HG03095 (cell line): ENCODE measurements around the gene GCNT3.
"Not testable (repeated sequence)": the region's sequence is repeated elsewhere in the genome, so short reads cannot be mapped to it uniquely, and the experiment has no call there.

Experiments used
- ATAC-seq: cut with Tn5 transposase; IDR thresholded peaks from one replicate; pipeline ENCODE4 v1.9.1; 2021; ENCODE audit warnings: moderate library complexity; ENCODE audit not compliant: unreplicated experiment

Gene GCNT3

GRCh38 chr15:59615661-59616060, 4.1 kb downstream of the GCNT3 start:
- ATAC-seq: no peak

- no peak for ATAC-seq
Measured at GRCh38 chr15:59616379-59616778, 4.8 kb downstream of the GCNT3 start.

- ATAC-seq: no peak
Measured at GRCh38 chr15:59618406-59618805, 6.8 kb downstream of the GCNT3 start.

- no peak for ATAC-seq
Measured at GRCh38 chr15:59622289-59622688, 10.7 kb downstream of the GCNT3 start.

GRCh38 chr15:59632714-59633113, 21.1 kb downstream of the GCNT3 start:
- no peak for ATAC-seq

GRCh38 chr15:59636184-59636583, 24.6 kb downstream of the GCNT3 start:
- ATAC-seq: no peak

- ATAC-seq: not testable (repeated sequence)
Measured at GRCh38 chr15:59637507-59637906, 25.9 kb downstream of the GCNT3 start.

- no peak for ATAC-seq
Measured at GRCh38 chr15:59642351-59642750, 30.8 kb downstream of the GCNT3 start.

- ATAC-seq: no peak
Measured at GRCh38 chr15:59644756-59645155, 33.2 kb downstream of the GCNT3 start.

- ATAC-seq: not testable (repeated sequence)
Measured at GRCh38 chr15:59645812-59646211, 34.2 kb downstream of the GCNT3 start.

- no peak for ATAC-seq
Measured at GRCh38 chr15:59646277-59646676, 34.7 kb downstream of the GCNT3 start.

- no peak for ATAC-seq
Measured at GRCh38 chr15:59647085-59647484, 35.5 kb downstream of the GCNT3 start.

- ATAC-seq: no peak
Measured at GRCh38 chr15:59649603-59650002, 38.0 kb downstream of the GCNT3 start.

- ATAC-seq: no peak
Measured at GRCh38 chr15:59654046-59654445, 42.5 kb downstream of the GCNT3 start.

GRCh38 chr15:59656897-59657634, 45.5 kb downstream of the GCNT3 start, which contains the start of gene GTF2A2:
TSS of gene GTF2A2 (minus strand) at chr15:59657515. CDS start at chr15:59652277, 5,238 bp downstream.
- ATAC-seq: peak; percentile 96

GRCh38 chr15:59657635-59658125, 46.1 kb downstream of the GCNT3 start:
- no peak for ATAC-seq

GRCh38 chr15:59659366-59659765, 47.8 kb downstream of the GCNT3 start:
- no peak for ATAC-seq

- ATAC-seq: no peak
Measured at GRCh38 chr15:59662260-59662659, 50.7 kb downstream of the GCNT3 start.

GRCh38 chr15:59668556-59668955, 57.0 kb downstream of the GCNT3 start:
- ATAC-seq: no peak
